ENCODE results near the gene PHLDB2.

- TF ChIP-seq FOXK2 (IDR thresholded peaks at IDR 0.05) (no peak), BHLHE40 (IDR thresholded peaks at IDR 0.05; ENCODE audit: borderline replicate concordance) (no peak), TARDBP (IDR thresholded peaks at IDR 0.05) (no peak), FOXM1 (IDR thresholded peaks at IDR 0.05; ENCODE audit: borderline replicate concordance) (no peak), SP1 (IDR thresholded peaks at IDR 0.05) (no peak), ELF4 (IDR thresholded peaks at IDR 0.05) (no peak), ARNT (IDR thresholded peaks at IDR 0.05) (no peak)
Observed at GRCh38 chr3:111829023-111829422, 30.0 kb upstream of the PHLDB2 start.

All from HEK293T (cell line).